ENCODE results near the gene IFT80.

IFT80 gene

GRCh38 chr3:160400702-160401150 is 1.7 kb upstream of the IFT80 start:
- no peak for DNase-seq (ENCODE audit: low read depth in 2 of 2)

DNA sequence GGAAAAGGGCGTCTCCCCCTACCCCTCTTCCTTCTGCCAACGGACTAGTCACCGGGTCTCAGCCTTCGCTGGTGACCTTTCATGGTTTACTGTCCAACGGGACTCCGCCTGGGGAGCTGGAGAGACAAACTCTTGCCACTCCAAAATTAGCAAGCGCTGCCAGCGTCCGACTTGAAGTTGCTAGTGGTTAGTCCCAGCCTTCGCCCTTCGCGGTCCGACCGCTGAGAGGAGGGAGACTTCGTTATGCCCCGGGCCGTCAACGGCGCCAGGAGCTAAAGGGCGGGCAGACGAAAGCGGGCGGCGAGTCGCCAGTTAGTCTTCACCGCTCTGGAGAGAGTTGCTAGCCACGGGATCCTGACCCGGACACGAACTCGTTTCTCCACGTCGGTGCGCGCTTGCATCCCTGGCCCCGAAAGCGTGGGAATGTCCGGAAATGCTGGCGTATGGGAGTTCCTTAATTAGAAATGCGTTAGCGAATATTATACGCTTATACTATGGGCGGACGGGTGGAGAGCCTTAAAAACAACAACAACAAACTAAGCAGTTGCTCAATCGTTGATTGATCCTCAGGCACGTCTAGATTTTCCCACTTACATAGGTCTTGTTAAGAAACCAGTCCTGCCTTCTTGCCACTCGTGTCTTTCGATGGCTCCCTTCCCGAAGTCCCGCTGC is 1.1 kb upstream of the IFT80 start:
- DNase-seq (ENCODE audit: low read depth in 2 of 2): no peak

DNA sequence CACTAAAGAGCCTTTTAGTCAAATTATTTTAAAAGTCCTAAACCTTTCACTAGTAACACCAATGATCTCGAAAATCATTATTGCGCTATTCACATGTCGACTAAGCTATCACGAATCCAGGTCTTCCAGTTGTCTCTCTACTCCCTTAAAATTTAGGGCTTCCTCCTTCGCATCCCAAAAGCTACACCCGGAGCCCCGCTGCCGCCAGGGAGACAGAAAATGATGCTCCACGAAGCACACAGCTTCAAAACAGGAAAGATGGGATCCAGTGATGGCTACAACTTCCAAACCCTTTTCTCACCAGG is 253 bp downstream of the IFT80 start:
- no peak for DNase-seq (ENCODE audit: low read depth in 2 of 2)

DNA sequence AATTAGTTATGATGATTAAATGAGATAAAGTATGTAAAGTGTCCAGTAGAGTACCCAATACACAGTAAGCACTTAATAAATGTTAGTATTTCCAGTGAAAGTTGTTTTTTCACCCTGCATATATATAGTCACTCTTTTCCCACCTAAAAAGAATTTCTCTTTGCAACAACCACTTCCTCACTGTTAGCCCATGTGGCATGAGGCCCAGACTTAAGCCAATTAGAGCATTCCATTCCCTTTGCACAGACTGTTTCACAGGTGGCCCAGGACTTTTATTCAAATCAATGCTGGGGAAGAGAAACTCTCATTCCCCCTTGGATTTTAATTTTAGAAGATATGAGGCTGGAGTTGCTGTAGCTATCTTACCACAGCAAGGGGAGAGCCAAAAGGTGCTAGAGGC is 3.7 kb downstream of the IFT80 start:
- DNase-seq (ENCODE audit: low read depth in 2 of 2): no peak

GRCh38 chr3:160394009-160394392 is 5.0 kb downstream of the IFT80 start:
- no peak for DNase-seq (ENCODE audit: low read depth in 2 of 2)

GRCh38 chr3:160393346-160394008 is 5.5 kb downstream of the IFT80 start:
- no peak for DNase-seq (ENCODE audit: low read depth in 2 of 2)

- no peak for DNase-seq (ENCODE audit: low read depth in 2 of 2)
These were observed 6.2 kb downstream of the IFT80 start for GRCh38 chr3:160392798-160393197.

DNA sequence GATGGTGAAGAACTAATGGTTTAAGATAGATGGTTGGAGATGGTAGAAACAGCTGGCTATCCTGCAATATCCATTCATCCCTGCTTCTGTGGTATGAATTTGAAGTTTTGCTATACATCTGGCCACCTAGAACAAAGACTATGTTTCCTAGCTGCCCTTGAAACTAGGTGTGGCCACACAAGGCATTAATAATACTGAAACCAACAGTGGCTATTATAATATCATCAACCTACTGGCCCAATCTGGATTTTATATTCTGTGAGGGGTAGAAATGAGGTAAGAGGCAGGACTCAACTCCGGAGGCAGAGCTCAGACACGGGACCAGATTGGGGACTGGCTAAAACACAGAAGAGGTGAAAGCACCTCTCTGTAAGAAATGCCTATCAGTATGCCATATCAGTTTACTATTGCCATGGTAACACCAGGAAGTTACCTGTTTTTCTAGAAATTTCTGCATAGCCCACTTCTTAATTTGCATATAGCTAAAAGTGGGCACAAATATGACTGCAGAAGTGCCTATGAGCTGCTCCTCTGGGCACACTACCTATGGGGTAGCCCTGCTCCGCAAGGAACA is 8.4 kb downstream of the IFT80 start:
- no peak for DNase-seq (ENCODE audit: low read depth in 2 of 2)

DNA sequence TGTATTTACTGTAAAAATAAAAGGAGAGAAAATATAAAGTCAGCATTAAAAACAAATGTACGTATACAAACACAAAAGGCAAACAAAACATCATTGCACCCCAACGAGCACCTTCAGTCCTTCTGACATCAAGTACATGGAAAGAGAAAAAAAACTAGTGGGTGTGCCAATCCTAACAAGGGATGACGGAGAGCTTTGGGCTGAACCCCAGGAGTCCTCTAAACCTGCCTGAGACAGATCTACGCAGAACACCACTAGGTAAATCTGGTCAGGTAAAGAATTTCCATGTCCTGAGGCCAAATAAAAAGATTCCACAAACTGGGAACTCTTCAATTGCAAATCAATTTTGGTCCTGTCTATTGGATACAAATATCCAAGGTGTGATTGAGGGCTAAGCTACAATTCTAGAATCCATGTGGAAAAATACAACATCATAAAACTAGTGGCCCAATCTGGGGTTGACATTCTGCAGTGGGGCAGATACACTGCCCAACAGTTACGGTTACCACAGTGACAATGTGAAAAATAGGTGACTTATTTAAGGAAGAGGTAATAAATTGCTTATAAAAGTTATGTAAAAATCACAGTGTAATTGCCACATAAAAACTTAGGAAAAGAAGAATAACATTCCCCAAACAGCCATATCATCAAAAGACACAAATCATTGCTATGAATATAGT is 14.2 kb downstream of the IFT80 start:
- no peak for DNase-seq (ENCODE audit: low read depth in 2 of 2)

DNA sequence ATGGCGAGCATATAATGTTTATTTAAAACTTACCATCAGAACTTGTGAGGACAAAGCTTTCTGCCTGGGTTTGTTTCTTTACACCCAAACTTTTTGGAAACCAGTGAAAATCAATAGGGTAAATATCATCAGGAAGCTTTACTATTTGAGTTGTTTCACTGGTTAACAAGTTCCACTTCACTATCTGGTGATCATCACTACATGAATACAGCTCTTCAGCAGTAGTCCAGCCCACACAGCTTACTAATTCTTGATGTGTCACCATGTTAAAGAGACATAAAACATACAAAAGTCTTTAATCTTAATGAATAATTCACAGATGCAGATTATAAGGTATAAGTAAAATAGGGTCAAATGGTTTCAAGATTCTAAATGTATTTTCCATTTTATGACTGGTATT is 17.6 kb downstream of the IFT80 start:
- no peak for DNase-seq (ENCODE audit: low read depth in 2 of 2)

- DNase-seq (ENCODE audit: low read depth in 2 of 2): no peak
These were observed 19.3 kb downstream of the IFT80 start for GRCh38 chr3:160379628-160380214.

- no peak for DNase-seq (ENCODE audit: low read depth in 2 of 2)
These were observed 20.5 kb downstream of the IFT80 start for GRCh38 chr3:160378331-160379109.

GRCh38 chr3:160376681-160377080 is 22.3 kb downstream of the IFT80 start:
- DNase-seq (ENCODE audit: low read depth in 2 of 2): no peak

GRCh38 chr3:160374925-160375324 is 24.1 kb downstream of the IFT80 start:
- no peak for DNase-seq (ENCODE audit: low read depth in 2 of 2)

DNA sequence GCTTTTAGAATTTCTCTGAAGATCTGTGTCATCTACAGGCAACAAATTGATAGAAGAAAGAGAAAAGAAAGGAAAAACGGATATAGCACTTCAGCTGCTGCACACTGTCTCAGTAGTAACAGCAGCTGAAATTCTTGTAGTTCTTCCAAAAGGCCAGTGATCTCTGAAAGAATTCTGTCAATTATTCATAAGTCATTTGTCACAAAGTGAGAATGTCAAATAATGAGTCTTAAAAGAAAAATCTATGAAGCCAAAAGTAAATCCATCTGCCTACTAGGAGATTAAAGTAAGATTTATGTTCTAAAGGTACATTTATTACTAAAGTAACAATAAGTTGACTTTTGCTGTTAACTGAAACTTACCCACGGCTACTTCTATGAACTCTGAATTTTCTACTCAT is 24.6 kb downstream of the IFT80 start:
- no peak for DNase-seq (ENCODE audit: low read depth in 2 of 2)

DNA sequence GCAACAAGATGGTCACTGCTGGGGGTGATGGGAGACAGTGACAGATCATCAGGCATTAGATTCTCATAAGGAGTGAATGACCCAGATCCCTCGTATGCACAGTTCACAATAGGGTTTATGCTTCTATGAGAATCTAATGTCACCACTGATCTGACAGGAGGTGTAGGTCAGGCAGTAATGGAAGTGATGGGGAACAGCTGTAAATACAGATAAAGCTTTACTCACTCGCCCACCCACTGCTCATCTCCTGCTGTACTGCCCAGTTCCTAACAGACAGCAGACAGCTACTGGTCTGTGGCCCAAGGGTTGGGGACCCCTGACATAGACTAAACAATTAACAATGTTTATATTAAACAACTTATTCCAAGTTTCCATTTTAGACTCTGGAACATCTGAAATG is 25.4 kb downstream of the IFT80 start:
- no peak for DNase-seq (ENCODE audit: low read depth in 2 of 2)

- no peak for DNase-seq (ENCODE audit: low read depth in 2 of 2)
These were observed 26.2 kb downstream of the IFT80 start for GRCh38 chr3:160372780-160373179.

- no peak for DNase-seq (ENCODE audit: low read depth in 2 of 2)
These were observed 27.8 kb downstream of the IFT80 start for GRCh38 chr3:160370987-160371857.

- no peak for DNase-seq (ENCODE audit: low read depth in 2 of 2)
These were observed 29.2 kb downstream of the IFT80 start for GRCh38 chr3:160369784-160370183.

- DNase-seq (ENCODE audit: low read depth in 2 of 2): no peak
These were observed 30.2 kb downstream of the IFT80 start for GRCh38 chr3:160368804-160369203.

Data from stimulated activated CD8-positive, alpha-beta memory T cell treated with anti-CD3 and anti-CD28 coated beads, Interleukin-15, amount 100 ng/mL, for 4 hours (primary cell).